ENCODE measurements around the gene TMEM94.

- TF ChIP-seq CTCF (IDR thresholded peaks at IDR 0.05) = no peak
- TF ChIP-seq POLR2A (IDR thresholded peaks at IDR 0.05; ENCODE audit: low read length) = no peak
- TF ChIP-seq TP53 (CRISPR knock-in tag; IDR thresholded peaks at IDR 0.05) = no peak
- TF ChIP-seq MAFK (IDR thresholded peaks at IDR 0.05; ENCODE audit: partially characterized antibody) = no peak
Observed at GRCh38 chr17:75531721-75532072, 75.3 kb downstream of the TMEM94 start.

All from A549 (cell line).